ENCODE measurements around the gene SSBP4.
A peak's percentile ranks its signal among the peaks of the same experiment; 100 is the strongest.

The SSBP4 gene

GRCh38 chr19:18419195-18419698 lies at the start of gene SSBP4:
Gene SSBP4 (plus strand): TSS chr19:18419398. CDS start chr19:18419649, 251 bp downstream.
- H3K27ac ChIP-seq: peak within 1 kb of the TSS; percentile 86
- TF ChIP-seq CTCF (conservative IDR thresholded peaks at IDR 0.05; ENCODE audit: low read depth): peak; percentile 76
- ChIA-PET CTCF (interaction anchor here (0.6 to 1.8 kb wide), 9 partner anchors 15 to 197 kb away, joined by 3 to 6 read pairs (median 3); partner anchors contain the start of genes GDF15 and IQCN), POLR2A (ENCODE audit: low non-redundant PET) (interaction anchor here (1.1 kb wide), 1 partner anchor 34 kb away, joined by 3 read pairs; the partner anchor contains the start of gene GDF15)
- peak; percentile 89 for DNase-seq (ENCODE audit: low spot score)

- peak overlapping the region; percentile 93 for H3K27ac ChIP-seq
- no peak for DNase-seq (ENCODE audit: low spot score)
- TF ChIP-seq CTCF (conservative IDR thresholded peaks at IDR 0.05; ENCODE audit: low read depth): no peak
- POLR2A ChIA-PET (ENCODE audit: low non-redundant PET): interaction anchor here (0.9 kb wide), 1 partner anchor 7 kb away, joined by 3 read pairs; no protein-coding TSS in a partner anchor
- CTCF ChIA-PET: no interaction called here
Measured at GRCh38 chr19:18373407-18373891, 45.7 kb upstream of the SSBP4 start.

- ChIA-PET POLR2A (ENCODE audit: low non-redundant PET) (interaction anchor here (0.5 to 0.9 kb wide), 2 partner anchors 8 to 342 kb away, joined by 3 read pairs; no protein-coding TSS in a partner anchor), CTCF (no interaction called here)
- TF ChIP-seq CTCF (conservative IDR thresholded peaks at IDR 0.05; ENCODE audit: low read depth): no peak
- H3K27ac ChIP-seq: peak overlapping the region; percentile 93
- DNase-seq (ENCODE audit: low spot score): peak; percentile 86
Measured at GRCh38 chr19:18373892-18374629, 45.1 kb upstream of the SSBP4 start.

- ChIA-PET CTCF (no interaction called here), POLR2A (ENCODE audit: low non-redundant PET) (no interaction called here)
- TF ChIP-seq CTCF (conservative IDR thresholded peaks at IDR 0.05; ENCODE audit: low read depth): no peak
- DNase-seq (ENCODE audit: low spot score): no peak
- H3K27ac ChIP-seq: peak overlapping the region; percentile 75
Measured at GRCh38 chr19:18377026-18377425, 42.2 kb upstream of the SSBP4 start.

- H3K27ac ChIP-seq: peak overlapping the region; percentile 75
- ChIA-PET CTCF (interaction anchor here (0.5 to 0.8 kb wide), 2 partner anchors 30 to 214 kb away, joined by 3 to 4 read pairs; no protein-coding TSS in a partner anchor), POLR2A (ENCODE audit: low non-redundant PET) (no interaction called here)
- DNase-seq (ENCODE audit: low spot score): peak; percentile 50
- no peak for TF ChIP-seq CTCF (conservative IDR thresholded peaks at IDR 0.05; ENCODE audit: low read depth)
Measured at GRCh38 chr19:18379803-18380747, 39.1 kb upstream of the SSBP4 start.

Measured in RWPE1 (cell line).